Adrenal gland (tissue), 5 donors: ENCODE data around the gene OSTC.

ENCODE experiments used
- POLR2A ChIP-seq, 2 donors: fragments of 450-650 bp; IDR thresholded peaks; one replicate each; pipeline ENCODE4 v1.6.1; 2017; ENCODE audit warnings: antibody characterized with exemption in 2 of 2, mild to moderate bottlenecking in 2 of 2, moderate library complexity in 1 of 2
- TF ChIP-seq, protein P1 (sequence below), 6 experiments: fragments of 450-650 bp in 4 of 6; fragments of 200-600 bp in 2 of 6; sonication (generic) in 1 of 6; IDR thresholded peaks; 1 replicate in 5 of 6; 2 replicates in 1 of 6; pipeline versions ENCODE4 v1.5.1 to v1.8.0; 2016 to 2021; ENCODE audit warnings: antibody characterized with exemption in 6 of 6, mild to moderate bottlenecking in 2 of 6, moderate library complexity in 1 of 6
- donor health status: DM: no; HTN: no; CAD: no.

DNA sequence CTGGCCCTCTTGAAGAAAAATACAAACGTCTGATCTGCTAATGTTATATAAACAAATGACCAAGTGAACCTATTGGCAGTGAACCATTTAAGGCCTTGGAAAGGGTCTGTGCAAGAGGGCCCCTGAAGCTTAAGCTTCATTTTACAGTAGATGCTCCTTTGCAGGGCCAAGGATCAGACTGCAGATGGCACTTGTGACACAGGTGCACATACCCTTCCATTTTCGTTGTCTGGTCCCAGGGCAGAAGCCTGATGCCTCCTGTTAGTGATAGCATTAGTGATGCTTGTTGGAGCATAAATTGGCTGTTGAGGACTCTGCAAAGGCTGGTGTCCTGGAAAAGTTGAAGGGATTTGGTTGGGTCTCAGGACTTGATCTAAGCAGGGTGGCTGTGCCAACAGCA is 65.9 kb downstream of the OSTC start:
- TF ChIP-seq, protein P1, sequence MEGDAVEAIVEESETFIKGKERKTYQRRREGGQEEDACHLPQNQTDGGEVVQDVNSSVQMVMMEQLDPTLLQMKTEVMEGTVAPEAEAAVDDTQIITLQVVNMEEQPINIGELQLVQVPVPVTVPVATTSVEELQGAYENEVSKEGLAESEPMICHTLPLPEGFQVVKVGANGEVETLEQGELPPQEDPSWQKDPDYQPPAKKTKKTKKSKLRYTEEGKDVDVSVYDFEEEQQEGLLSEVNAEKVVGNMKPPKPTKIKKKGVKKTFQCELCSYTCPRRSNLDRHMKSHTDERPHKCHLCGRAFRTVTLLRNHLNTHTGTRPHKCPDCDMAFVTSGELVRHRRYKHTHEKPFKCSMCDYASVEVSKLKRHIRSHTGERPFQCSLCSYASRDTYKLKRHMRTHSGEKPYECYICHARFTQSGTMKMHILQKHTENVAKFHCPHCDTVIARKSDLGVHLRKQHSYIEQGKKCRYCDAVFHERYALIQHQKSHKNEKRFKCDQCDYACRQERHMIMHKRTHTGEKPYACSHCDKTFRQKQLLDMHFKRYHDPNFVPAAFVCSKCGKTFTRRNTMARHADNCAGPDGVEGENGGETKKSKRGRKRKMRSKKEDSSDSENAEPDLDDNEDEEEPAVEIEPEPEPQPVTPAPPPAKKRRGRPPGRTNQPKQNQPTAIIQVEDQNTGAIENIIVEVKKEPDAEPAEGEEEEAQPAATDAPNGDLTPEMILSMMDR (IDR thresholded peaks at IDR 0.05): no peak
- no peak for TF ChIP-seq POLR2A (IDR thresholded peaks at IDR 0.05)
